BE2C (cell line): ENCODE measurements around the gene NOVA2.

Experiments
- DNase-seq: peaks from one replicate; pipeline ENCODE4 v3.0.0-alpha.2; 2020
- H3K27me3 ChIP-seq: fragments of 250-450 bp; sonication (Bioruptor Pico); 2 replicates; pipeline ENCODE4 v1.5.1; 2020; ENCODE audit warnings: mild to moderate bottlenecking
- H3K36me3 ChIP-seq: fragments of 250-450 bp; sonication (Bioruptor Pico); 2 replicates; pipeline ENCODE4 v1.5.1; 2020; ENCODE audit warnings: mild to moderate bottlenecking
- H3K4me1 ChIP-seq: fragments of 250-450 bp; sonication (Bioruptor Pico); 2 replicates; pipeline ENCODE4 v1.5.1; 2020
- H3K4me3 ChIP-seq: 2 replicates; pipeline ENCODE4 v1.5.1; 2011; ENCODE audit warnings: low read depth, low read length
- H3K9me3 ChIP-seq: fragments of 250-450 bp; sonication (Bioruptor Pico); 2 replicates; pipeline ENCODE4 v1.5.1; 2020
- CTCF ChIP-seq: IDR thresholded peaks from 2 replicates; pipeline ENCODE4 v1.5.1; 2012; ENCODE audit warnings: mild to moderate bottlenecking, low read depth, low read length

NOVA2 gene

DNA sequence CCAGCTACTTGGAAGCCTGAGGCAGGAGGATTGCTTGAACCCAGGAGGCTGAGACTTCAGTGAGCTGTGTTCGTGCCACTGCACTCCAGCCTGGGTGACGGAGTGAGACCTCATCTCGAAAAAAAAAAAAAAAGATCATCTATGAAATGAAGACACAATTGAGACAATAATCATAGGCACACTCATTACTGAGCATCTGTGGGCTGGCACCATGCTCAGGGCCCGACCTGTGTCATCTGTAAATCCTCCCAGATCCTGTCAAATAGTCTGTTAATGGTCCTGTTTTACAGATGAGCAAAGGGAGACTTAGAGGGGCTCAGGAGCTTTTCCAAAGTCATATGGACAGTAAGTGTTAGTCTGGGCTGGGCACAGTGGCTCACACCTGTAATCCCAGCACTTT is 54.9 kb downstream of the NOVA2 start:
- Histone ChIP-seq H3K4me3 (no peak overlapping the region), H3K4me1 (no peaks in the 10 kb centered on the region), H3K27me3 (no peaks in the 10 kb centered on the region), H3K36me3 (no peaks in the 10 kb centered on the region), H3K9me3 (no peaks in the 10 kb centered on the region)
- no peak for TF ChIP-seq CTCF
- no peak for DNase-seq

DNA sequence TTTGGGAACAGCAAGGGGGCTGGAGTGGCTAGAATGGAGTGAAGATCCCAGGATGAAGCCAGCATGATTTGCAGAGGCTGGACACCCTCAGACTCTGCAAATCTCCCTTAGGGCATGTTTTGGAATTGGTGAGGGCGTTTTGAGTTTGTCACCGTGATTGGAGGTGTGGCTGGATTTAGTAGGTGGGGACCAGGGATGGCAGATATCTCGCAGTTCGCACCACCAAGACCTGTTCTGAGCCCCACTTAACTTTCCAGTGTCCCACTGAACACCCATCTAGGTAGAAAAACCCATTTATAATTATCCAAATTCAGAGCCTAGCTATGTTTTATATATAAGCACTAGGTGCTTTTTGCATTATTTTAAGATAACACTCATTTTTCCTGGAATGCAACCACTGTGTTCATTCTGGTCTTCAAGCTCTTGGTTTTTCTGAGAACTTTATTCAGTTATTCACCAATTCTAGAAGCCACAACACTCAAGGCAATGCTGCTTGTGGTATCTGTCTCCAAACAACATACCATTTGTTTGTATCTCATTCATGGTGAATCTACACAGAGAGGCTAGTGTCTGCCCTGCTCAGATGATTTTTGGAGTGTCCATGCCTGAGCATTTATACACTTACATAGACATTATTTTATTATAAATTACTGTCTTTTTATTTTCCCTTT is 56.1 kb downstream of the NOVA2 start:
- no peaks in the 10 kb centered on the region for H3K36me3 ChIP-seq
- no peak overlapping the region for H3K4me3 ChIP-seq
- H3K27me3 ChIP-seq = no peaks in the 10 kb centered on the region
- no peaks in the 10 kb centered on the region for H3K9me3 ChIP-seq
- no peak for DNase-seq
- H3K4me1 ChIP-seq = no peaks in the 10 kb centered on the region
- no peak for TF ChIP-seq CTCF

GRCh38 chr19:45913874-45914830 is 59.5 kb downstream of the NOVA2 start, which contains the start of gene NANOS2:
Gene NANOS2, minus strand, starts transcription at chr19:45914778. Its CDS starts 85 bp downstream, at chr19:45914693.
- Histone ChIP-seq H3K9me3 (no peaks in the 10 kb centered on the region), H3K36me3 (no peaks in the 10 kb centered on the region), H3K4me3 (no peak within 1 kb of the TSS), H3K27me3 (no peaks in the 10 kb centered on the region), H3K4me1 (no peaks in the 10 kb centered on the region)
- peak; percentile 68 for DNase-seq
- peak; percentile 51 for TF ChIP-seq CTCF

GRCh38 chr19:45911291-45911690 is 62.4 kb downstream of the NOVA2 start:
- DNase-seq = no peak
- Histone ChIP-seq H3K9me3 (no peaks in the 10 kb centered on the region), H3K27me3 (no peaks in the 10 kb centered on the region), H3K36me3 (no peaks in the 10 kb centered on the region), H3K4me3 (no peak overlapping the region), H3K4me1 (no peaks in the 10 kb centered on the region)
- TF ChIP-seq CTCF = no peak

DNA sequence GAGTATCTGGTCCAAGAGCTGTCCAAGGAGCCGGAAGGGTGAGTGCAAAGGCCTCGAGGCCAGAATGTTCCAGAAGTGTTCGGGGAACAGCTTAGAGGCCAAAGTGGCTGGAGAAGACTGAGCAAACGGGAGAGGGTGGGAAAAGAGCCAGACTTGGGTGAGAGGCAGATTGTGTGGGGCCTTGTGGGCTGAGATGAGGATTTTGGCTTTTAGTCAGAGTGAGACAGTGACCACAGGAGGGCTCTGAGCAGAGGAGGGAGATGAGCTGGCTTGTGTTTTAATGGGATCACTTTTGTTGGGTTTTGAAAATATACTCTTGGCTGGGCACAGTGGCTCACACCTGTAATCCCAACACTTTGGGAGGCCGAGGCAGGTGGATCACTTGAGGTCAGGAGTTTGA is 64.7 kb downstream of the NOVA2 start:
- no peak for TF ChIP-seq CTCF
- H3K4me1 ChIP-seq = no peaks in the 10 kb centered on the region
- H3K4me3 ChIP-seq = no peak overlapping the region
- H3K9me3 ChIP-seq = no peaks in the 10 kb centered on the region
- H3K36me3 ChIP-seq = no peaks in the 10 kb centered on the region
- H3K27me3 ChIP-seq = no peaks in the 10 kb centered on the region
- no peak for DNase-seq

GRCh38 chr19:45906221-45906620 is 67.4 kb downstream of the NOVA2 start:
- no peaks in the 10 kb centered on the region for H3K9me3 ChIP-seq
- H3K27me3 ChIP-seq = no peaks in the 10 kb centered on the region
- H3K4me3 ChIP-seq = no peak overlapping the region
- DNase-seq = no peak
- no peaks in the 10 kb centered on the region for H3K36me3 ChIP-seq
- no peak for TF ChIP-seq CTCF
- no peaks in the 10 kb centered on the region for H3K4me1 ChIP-seq
